Measurements from ENCODE around the gene GRM5. TPM values are rescaled to one million over a fixed set of nuclear protein-coding genes. Genes with fewer than 3 reads are reported as not detected.
"Not testable (repeated sequence)": the region's sequence is repeated elsewhere in the genome, so short reads cannot be mapped to it uniquely, and the experiment has no call there.

The GRM5 gene
- total RNA-seq, 1 donor from 2014 or later: not detected

GRCh38 chr11:88474655-88475054, 591.1 kb downstream of the GRM5 start:
- intact Hi-C loops (cut with micrococcal nuclease): no loop called here
- H3K4me1 ChIP-seq: no peaks in the 10 kb centered on the region
- no peaks in the 10 kb centered on the region for H3K36me3 ChIP-seq
- no peak overlapping the region for H3K4me3 ChIP-seq
- TF ChIP-seq, protein P1, sequence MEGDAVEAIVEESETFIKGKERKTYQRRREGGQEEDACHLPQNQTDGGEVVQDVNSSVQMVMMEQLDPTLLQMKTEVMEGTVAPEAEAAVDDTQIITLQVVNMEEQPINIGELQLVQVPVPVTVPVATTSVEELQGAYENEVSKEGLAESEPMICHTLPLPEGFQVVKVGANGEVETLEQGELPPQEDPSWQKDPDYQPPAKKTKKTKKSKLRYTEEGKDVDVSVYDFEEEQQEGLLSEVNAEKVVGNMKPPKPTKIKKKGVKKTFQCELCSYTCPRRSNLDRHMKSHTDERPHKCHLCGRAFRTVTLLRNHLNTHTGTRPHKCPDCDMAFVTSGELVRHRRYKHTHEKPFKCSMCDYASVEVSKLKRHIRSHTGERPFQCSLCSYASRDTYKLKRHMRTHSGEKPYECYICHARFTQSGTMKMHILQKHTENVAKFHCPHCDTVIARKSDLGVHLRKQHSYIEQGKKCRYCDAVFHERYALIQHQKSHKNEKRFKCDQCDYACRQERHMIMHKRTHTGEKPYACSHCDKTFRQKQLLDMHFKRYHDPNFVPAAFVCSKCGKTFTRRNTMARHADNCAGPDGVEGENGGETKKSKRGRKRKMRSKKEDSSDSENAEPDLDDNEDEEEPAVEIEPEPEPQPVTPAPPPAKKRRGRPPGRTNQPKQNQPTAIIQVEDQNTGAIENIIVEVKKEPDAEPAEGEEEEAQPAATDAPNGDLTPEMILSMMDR (IDR thresholded peaks at IDR 0.05; ENCODE audit: borderline replicate concordance): no peak
- H3K9me3 ChIP-seq (replicated peaks): no peaks in the 10 kb centered on the region
- no peak for DNase-seq
- no peaks in the 10 kb centered on the region for H3K27me3 ChIP-seq (ENCODE audit: low read depth)
- no peak overlapping the region for H3K27ac ChIP-seq (replicated peaks)

GRCh38 chr11:88469561-88470225, 596.1 kb downstream of the GRM5 start:
- Histone ChIP-seq H3K9me3 (replicated peaks) (peaks cover 5% of the 10 kb centered on the region), H3K36me3 (no peaks in the 10 kb centered on the region), H3K27me3 (ENCODE audit: low read depth) (no peaks in the 10 kb centered on the region), H3K27ac (replicated peaks) (no peak overlapping the region), H3K4me1 (no peaks in the 10 kb centered on the region), H3K4me3 (no peak overlapping the region)
- TF ChIP-seq, protein P1 (IDR thresholded peaks at IDR 0.05; ENCODE audit: borderline replicate concordance): no peak
- no peak for DNase-seq
- intact Hi-C loops (cut with micrococcal nuclease): no loop called here

GRCh38 chr11:88464528-88464927, 601.3 kb downstream of the GRM5 start:
- Histone ChIP-seq H3K4me1 (no peaks in the 10 kb centered on the region), H3K9me3 (replicated peaks) (peaks cover 20% of the 10 kb centered on the region), H3K36me3 (no peaks in the 10 kb centered on the region), H3K27ac (replicated peaks) (no peak overlapping the region), H3K27me3 (ENCODE audit: low read depth) (no peaks in the 10 kb centered on the region), H3K4me3 (no peak overlapping the region)
- no peak for DNase-seq
- intact Hi-C loops (cut with micrococcal nuclease): no loop called here
- TF ChIP-seq, protein P1 (IDR thresholded peaks at IDR 0.05; ENCODE audit: borderline replicate concordance): no peak

DNA sequence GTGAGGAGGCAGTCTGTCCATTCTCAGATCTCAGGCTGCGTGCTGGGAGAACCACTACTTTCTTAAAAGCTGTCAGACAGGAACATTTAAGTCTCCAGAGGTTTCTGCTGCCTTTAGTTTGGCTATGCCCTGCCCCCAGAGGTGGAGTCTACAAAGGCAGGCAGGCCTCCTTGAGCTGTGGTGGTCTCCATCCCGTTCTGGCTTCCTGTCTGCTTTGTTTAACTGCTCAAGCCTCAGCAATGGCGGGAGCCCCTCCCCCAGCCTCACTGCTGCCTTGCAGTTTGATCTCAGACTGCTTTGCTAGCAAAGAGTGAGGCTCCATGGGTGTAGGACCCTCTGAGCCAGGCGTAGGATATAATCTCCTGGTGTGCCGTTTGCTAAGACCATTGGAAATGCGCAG, 602.5 kb downstream of the GRM5 start:
- DNase-seq; H3K4me1 ChIP-seq; intact Hi-C loops (cut with micrococcal nuclease); H3K27me3 ChIP-seq (ENCODE audit: low read depth); H3K27ac ChIP-seq (replicated peaks); H3K36me3 ChIP-seq; H3K4me3 ChIP-seq: not testable (repeated sequence)
- peaks cover 29% of the 10 kb centered on the region for H3K9me3 ChIP-seq (replicated peaks)

- H3K4me3 ChIP-seq; DNase-seq; H3K27me3 ChIP-seq (ENCODE audit: low read depth); H3K27ac ChIP-seq (replicated peaks); H3K36me3 ChIP-seq; H3K4me1 ChIP-seq; intact Hi-C loops (cut with micrococcal nuclease): not testable (repeated sequence)
- H3K9me3 ChIP-seq (replicated peaks): peaks cover 24% of the 10 kb centered on the region
Measured at GRCh38 chr11:88458047-88458446, 607.7 kb downstream of the GRM5 start.

DNA sequence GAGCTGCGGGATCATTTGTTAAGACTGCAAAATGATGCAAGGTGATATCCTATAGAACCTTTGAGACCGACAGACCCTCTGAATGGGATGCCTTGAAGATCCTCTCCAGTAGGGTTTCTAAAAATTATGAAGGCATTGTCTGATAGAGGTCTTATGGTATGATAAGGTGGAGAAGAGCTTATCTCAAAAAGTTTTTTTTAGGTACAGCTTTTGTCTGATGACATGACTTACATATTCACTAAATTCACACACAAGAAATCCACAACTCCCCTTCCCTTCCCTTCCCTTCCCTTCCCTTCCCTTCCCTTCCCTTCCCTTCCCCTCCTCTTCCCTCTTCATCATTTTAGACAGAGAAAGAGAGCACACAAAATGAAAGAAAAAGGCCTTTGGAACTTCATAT, 609.8 kb downstream of the GRM5 start:
- TF ChIP-seq, protein P1 (IDR thresholded peaks at IDR 0.05; ENCODE audit: borderline replicate concordance): no peak
- no peaks in the 10 kb centered on the region for H3K36me3 ChIP-seq
- H3K4me1 ChIP-seq: no peaks in the 10 kb centered on the region
- H3K9me3 ChIP-seq (replicated peaks): peaks cover 17% of the 10 kb centered on the region
- DNase-seq: no peak
- H3K4me3 ChIP-seq: no peak overlapping the region
- no peak overlapping the region for H3K27ac ChIP-seq (replicated peaks)
- H3K27me3 ChIP-seq (ENCODE audit: low read depth): no peaks in the 10 kb centered on the region
- intact Hi-C loops (cut with micrococcal nuclease): no loop called here
